Right renal pelvis (tissue), 4 donors: Measurements from ENCODE around the gene ECEL1. TPM values are rescaled to one million over a fixed set of nuclear protein-coding genes. Genes with fewer than 3 reads are reported as not detected.

Source experiments
- DNase-seq, 4 donors: peaks; one replicate each; pipeline ENCODE4 v3.0.0-alpha.2; 2013; ENCODE audit warnings: low read depth in 4 of 4, low spot score in 3 of 4, missing footprints in 1 of 4
- polyA plus RNA-seq, 4 donors: library from polyadenylated mRNA; unstranded; fragments of 120-200 nt; gene quantifications; one replicate each; pipeline ENCODE4 v1.2.1, GENCODE V29; 2013; ENCODE audit not compliant: insufficient read length in 4 of 4

The ECEL1 gene
- polyA plus RNA-seq, 4 donors = 4.7 to 19.4 (median 12.5) TPM

DNA sequence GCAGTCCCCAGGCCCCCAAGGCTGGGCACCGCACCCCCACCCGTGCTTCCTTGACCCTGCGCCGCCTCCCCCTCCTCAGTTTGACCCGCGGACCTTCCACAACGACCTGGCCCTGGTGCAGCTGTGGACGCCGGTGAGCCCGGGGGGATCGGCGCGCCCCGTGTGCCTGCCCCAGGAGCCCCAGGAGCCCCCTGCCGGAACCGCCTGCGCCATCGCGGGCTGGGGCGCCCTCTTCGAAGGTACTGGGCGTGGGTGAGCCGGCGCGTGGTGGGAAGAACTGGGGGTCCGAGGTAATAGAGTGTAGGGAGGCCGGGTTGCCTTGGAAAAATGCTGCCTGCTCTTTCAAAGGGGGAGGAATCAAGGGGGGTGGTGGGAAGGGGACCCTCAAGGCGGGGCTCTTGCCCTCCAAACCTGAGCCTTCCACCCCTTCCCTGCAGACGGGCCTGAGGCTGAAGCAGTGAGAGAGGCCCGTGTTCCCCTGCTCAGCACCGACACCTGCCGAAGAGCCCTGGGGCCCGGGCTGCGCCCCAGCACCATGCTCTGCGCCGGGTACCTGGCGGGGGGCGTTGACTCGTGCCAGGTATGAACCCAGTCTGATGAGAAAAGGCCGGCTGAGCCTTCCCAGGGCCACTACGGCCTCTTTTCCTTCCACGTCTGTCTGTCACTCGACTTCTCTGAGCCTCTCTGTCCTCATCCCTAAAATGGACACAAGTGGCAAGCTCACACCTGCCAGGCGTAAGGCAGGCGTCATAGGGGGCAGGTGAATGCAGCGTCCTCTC, 35.2 kb upstream of the ECEL1 start:
- no peak for DNase-seq

DNA sequence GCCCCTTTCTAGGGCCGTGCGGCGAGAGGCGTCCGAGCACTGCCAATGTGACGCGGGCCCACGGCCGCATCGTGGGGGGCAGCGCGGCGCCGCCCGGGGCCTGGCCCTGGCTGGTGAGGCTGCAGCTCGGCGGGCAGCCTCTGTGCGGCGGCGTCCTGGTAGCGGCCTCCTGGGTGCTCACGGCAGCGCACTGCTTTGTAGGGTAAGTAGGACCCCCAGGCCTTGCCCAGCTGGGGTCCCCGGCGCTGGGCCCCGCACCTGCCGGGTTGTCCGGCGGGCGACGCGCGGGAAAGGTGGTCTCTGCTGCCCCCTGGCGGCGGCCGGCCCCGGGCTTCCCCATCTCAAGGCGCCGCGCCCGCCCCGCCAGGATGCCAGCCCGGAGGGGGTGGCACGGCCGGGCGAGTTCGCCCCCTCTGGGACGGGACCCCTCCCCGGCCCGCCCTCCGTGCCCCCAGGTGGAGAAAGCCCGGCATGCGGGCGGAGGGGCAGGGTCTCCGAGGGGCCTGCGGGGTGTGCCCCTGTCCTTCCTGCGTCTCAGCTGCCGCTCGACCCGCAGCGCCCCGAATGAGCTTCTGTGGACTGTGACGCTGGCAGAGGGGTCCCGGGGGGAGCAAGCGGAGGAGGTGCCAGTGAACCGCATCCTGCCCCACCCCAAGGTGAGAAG, 34.5 kb upstream of the ECEL1 start:
- DNase-seq = no peak

DNA sequence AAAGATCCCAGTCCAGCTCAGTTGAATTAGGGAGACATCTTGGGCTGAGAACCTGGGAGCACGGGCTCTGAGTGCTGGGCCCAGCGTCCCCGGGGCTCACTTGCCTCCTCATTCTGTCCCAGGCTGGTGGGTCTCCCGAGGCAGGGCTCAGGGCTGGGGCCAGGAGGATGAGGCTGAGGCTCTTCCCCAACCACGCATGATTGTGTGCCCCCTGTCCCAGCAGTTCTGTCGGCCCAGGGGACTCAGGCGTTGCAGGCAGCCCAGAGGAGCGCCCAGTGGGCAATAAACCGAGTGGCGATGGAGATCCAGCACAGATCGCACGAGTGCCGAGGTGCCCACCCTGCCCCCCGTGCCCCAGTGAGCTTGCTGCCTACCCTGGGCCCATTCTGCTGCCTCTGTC, 33.5 kb upstream of the ECEL1 start:
- no peak for DNase-seq

DNA sequence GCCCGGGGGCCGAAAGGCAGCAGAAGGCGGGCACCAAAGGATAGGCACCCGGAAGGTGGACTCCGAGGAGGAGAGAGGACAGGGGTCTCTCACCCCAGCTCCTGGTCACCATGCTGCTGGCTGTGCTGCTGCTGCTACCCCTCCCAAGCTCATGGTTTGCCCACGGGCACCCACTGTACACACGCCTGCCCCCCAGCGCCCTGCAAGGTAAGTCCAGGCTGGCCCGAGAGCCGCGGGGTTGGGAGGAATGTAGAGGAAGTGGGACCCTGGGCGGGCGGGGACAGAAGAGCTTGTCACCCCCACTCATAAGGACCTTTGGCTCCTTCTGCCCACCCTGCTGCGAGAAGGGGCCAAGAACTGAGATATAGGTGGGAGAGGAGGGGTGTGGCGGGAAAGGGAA, 32.9 kb upstream of the ECEL1 start:
- no peak for DNase-seq

DNA sequence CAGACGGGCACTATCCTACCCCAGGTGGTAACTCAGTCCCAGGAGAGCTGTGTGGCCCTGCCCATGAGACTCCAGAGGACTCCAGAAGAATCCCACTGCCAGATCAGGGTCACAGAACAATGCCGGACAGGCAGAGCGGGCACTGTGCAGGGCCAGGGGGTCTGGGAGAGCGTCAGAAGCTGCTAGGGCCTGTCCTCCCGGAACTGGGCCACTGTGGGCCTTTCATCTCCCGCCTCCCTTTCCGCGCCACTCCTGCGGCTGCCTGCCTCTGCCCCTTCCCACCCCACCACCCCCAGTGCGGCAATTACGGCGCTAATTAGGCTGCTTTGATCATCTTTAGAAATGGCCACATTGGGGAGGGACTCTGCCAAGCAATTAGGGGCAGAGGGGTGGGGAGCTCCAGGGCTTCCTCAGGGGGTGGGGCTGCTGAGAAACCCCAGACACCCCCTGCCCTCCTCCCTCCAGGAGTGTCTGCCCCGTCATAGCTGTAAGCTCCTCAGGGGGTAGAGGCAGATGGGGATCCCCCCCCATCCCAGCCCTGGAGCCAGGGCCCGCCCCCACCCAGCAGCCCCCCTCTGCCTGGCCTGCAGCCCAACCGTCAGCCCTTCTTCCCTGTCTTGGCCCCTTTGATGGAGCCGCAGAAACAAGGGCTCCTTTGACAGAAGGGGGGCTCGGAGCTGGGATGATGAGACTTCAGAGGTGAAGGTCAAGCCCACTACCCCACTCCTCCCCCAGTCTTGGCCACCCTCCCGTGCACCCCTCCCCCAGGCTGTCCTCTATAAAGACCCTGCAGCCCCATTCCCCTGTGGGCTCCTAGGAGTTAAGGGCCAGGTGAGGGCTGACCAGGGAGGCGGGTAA, 32.2 kb upstream of the ECEL1 start, which contains the start of gene PRSS56:
Gene PRSS56, plus strand, starts transcription at position 808 of the 858 bp plus-strand sequence. CDS start 211 bp downstream, outside the sequence.
- DNase-seq = no peak

DNA sequence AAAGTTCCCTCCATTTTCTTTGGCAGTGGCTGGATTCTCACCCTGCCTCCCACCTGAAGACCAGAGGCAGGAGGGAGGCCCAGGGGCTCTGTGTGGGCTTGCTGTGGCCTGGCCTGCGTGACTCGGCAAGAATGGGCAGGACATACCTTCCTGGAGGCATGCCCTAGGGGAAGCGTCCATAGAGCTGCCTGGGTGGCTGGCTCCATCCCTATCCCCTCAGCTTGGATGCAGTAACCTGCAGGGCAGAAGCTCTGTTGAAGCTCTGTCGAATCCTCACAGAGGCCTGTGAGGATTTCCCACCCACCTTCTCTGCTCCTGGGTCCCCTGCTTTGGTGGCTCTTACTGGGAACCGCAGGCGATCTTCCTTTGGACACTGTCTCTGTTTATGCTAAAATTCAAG, 31.2 kb upstream of the ECEL1 start:
- DNase-seq = no peak

DNA sequence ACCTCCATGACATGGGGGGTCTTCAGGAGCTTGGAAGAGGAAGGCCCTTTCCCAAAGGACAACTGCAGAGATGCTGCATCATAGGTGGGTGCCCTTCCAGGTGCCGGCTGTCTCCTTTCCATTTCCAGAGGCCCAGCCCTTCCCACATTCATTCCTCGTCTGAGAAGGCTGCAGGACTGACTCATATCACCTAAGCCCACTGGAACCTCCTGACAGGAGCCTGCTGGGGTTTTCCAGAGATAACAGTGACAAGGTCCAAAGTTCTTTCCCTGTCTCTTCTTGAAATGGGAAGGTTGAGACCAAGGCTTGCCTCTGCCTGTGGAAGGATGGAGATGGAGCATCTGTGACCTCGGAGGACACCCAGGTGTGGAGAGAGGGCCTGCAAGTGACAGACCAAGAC, 28.9 kb upstream of the ECEL1 start:
- no peak for DNase-seq

DNA sequence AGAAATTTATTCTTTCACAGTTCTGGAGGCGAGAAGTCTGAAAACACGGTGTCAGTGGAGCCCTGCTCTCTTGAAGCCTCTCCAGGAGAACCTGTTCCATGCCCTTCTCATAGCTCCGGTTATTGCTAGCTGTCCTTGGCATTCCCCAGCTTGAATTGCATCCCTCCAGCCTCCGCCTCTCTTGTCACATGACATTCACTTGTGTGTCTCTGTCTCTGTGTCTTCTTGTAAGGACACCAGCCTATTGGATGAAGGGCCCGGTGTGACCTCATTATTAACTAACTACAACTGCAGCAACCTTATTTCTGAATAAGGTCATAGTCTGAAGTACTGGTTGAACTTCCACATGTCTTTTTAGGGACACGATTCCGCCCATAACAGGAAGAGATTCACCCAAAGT, 28.0 kb upstream of the ECEL1 start:
- DNase-seq = no peak

DNA sequence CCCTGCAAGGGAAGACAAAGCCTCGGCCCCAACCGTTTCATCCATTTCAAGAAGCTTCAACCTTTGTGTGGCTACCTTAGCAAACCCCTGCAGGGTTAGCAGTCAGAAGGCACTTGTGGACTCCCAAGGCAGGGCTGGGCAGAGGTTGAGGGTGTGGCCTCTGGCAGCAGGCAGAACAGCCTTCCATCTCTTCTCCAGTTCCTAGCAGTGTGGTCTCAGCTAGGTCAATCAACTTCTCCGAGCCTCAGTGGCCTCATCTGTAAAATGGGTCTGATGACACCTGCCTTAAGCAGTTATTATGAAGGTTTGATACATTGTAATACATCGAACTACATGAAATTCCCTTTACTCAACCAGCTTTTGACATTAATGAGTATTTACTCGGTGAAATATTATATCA, 25.7 kb upstream of the ECEL1 start:
- no peak for DNase-seq

DNA sequence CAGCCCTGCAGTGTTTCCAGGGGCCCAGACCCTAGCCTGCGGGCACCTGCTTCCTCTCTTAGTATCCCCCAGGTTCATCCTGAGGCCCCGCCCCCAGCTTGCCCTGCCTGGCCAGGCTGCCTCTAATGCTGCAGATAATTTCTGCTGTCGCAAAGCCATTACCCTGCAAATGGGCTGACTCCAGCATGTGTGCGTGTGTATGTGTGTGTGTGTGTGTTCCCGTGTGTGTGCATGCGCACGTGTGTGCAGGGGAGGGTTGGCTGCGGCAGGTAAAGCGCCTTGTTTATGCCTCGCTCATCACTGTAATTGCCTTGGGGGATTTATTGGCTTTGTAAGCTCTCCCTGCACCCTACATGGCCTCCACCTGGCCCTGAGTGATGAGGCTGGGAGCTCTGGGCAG, 25.0 kb upstream of the ECEL1 start:
- no peak for DNase-seq

DNA sequence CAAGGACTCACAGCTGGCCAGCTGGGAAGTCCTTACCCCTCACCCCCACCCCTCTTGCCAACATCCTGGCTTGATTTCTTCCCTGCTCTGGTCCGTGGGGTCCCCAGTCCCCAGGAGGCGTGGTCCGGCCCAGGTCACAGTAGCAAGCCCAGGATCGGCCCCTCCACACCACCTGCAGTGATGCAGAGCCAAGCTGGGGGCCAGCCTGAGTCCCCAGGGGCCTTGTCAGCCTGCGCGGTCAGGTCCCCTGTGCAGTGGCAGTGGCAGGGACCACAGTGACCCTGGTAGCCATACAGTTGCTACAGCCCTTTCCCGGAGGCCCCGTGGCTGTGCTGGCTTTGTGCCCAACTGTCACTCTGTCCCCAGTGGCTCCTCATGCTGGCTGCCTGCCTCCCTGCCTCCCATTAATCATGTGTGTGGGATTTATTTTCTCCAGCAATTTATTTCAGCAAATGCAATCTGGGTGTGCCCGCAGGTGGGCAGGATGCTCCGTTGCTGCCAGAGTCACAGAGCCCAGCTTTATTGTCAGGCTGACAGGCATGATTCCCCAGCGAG, 23.8 kb upstream of the ECEL1 start:
- no peak for DNase-seq

DNA sequence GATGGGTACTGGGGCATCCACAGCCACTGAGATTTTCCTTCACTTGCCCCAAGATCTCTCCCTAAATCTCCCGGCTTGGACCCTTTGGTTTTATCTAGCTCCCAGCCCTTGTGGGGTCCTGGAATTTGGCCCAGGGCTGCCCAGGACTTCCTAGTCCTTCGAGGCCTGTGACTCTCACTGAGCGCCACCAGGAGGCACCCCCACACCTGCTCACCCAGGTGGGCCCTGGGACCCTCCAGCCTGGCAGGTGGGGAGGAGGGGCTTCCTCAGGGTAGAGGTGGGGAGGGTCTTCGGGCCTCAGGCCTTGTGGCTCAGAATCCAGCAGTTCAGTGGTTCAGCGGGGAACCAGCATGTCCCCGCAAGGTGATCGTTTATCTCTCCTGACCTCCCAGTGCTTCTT, 20.6 kb upstream of the ECEL1 start:
- no peak for DNase-seq

DNA sequence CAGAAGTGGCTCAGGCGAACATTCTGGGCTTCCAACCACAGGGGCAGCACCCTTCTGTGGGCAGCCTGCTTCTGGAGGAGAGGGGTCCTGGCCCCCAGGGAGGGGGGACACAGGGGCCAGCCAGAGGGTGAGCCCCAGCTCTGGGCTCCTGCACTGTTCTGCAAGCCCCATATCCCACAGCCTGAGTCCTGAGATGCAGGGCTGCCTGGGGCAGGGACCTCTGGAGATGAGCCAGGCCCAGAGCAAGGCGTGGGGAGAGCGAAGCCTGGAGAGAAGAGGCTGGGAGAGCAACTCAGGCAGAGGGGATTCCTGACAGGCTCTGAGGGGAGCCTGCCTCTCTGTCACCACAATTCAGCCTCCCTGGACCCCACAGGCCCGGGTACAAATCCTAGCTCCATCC, 19.1 kb upstream of the ECEL1 start:
- no peak for DNase-seq

DNA sequence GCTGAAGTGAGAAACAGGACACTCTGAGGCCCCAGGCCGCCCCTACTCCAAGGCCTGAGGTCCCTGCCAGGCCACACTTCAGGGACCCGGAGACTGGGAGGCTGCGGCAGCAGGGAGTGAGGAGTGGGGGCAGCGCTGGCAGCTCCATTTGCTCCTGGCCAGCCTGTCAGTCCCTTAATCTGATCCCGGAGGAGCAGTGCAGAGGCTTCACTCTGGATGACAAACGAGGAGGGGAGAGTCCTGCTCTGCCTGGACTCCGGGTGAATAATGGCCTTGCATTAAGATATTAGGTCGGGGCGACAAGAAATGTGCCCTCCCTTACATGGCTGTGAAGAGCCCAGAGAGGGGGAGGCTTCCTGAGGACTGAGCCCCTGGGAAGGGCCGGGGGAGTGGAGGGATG, 18.2 kb upstream of the ECEL1 start:
- DNase-seq = peak in 1 of 4 donors; percentile 53

DNA sequence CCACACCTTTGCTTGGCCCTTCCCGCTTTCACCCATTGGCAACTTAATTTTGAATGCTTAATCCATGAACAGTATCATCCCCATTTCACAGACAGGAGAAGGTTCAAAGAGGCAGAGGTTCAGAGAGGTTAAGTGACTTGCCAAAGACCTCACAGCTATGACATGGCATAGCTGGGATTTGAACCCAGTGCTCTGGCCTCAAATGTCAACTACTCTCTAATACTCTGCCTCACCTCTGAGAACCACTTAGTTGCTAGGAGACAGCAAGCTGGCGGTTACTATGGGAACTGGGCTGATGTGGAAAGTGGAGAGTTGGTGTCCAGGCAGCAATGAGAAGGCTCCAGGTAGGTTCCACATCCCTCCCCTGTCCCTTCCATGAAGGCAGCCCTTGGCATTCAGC, 16.8 kb upstream of the ECEL1 start:
- DNase-seq = no peak

DNA sequence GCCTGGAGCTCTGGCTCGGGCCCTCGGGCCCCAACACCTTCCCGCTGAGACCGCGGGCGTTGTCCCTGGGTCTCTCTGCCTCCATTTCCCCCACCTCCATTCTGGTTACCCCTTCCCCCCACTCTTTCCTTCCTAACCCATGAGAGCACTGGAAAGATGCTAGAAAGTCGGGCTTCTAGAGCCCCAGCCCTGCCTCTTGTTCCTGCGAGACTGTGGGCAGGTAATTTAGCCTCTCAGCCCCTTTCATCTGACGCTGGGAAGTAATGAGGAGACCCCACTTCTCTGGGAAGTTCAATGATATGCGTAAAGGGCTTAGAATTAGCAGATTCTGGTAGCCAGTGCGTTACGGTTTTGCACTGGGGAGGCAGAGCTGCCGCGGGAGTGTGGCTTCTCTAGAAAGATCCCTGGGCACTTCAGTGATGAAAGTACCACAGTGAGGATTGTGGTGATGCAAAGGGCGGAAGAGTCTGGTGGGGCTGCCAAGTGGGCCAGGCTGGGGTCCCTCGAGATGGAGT, 16.2 kb upstream of the ECEL1 start:
- DNase-seq = no peak

DNA sequence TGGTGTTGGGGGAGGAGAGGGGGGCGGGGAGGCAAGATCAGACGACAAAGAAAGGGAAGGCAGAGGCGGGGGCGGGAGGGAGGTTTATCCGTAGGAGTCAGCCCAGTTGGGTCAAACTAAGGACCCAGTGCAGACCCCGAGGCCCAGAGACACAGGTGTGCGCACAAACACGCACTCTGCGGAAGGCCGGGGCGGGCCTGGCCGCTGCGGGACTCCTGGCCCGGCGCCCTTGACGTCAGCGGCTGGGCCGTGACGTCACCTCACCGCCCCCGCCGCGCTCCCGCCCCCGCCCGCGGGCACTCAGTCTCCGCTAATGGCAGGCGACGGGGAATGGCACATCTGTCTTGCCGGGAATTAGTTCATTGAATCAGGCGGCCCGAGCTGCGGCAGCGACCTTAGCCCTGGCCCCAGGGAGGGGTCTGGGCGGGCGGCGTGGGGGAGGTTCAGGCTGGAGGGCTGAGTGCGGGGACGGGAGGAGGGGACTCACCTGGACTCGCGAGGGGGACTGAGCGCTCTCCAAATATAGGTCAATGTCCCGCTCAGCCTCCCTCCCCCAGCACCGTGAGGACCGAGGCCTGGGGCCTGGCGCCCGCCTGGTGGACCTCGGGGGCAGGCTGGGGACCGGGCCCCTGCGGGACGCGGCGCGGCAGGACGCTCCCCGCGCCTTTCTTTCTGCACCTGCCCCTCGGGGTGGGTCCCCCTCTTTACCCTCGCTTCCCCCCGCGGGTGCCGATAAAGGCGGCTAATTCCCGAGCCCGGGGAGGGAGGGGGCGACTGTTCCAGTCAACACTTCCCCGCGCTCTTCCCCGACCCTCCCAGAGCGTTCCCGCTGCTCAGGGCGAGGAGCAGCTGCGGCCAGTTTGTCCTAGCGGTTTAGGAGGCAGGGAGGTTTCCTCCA, 15.5 kb upstream of the ECEL1 start:
- DNase-seq = no peak

DNA sequence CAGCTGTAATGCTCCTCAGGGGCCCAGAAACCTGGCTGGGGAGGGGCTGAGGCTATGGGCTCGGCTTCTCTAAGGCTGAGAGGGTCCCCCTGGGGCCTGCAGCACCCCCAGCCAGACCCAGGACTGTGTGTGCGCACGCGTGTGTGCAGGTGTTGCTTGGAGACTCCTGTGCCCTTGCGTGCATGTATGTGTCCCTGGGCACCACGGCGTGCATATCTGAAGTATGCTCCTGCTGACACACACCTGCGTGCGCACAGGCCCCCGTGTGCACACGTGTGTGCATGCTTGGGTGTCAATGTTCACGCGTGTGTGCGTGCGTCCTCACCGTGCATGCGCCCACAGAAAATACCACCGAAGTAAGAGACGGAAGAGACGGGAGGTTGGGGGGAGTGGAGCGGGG, 14.9 kb upstream of the ECEL1 start:
- no peak for DNase-seq

DNA sequence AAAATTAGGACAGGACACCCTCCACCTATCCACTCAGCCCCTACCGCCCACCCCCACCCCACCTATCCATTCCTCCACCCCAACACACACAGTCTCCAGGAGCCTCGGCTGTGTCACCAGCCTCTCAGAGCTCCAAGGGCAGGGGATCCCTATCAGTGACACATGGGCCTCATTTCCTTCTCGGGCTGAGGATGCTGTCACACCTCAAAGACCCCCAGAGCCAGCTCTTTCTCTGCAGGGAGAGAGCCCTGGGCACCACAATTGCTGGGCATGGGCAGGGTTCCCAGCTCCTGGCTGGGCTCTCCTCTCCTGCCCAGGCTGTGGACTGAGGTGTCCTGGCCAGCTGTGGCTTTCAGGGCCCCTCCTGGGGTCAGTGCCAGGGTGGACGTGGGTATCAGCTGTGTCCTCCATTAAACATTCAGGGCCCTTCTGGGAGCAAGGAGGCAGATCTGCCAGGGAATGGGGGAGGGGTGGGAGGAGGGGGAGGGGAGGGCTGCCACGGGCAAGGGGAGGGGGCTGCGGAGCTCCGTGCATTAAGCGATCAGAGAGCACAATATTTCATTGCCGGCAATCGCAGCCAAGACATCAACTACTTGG, 14.3 kb upstream of the ECEL1 start:
- no peak for DNase-seq
